GM18867 (cell line): Measurements from ENCODE around the gene RPTN.

Experiments used
- ATAC-seq: cut with Tn5 transposase; IDR thresholded peaks from one replicate; pipeline ENCODE4 v1.9.1; 2021; ENCODE audit warnings: mild to moderate bottlenecking, moderate library complexity; ENCODE audit not compliant: unreplicated experiment

Gene RPTN

GRCh38 chr1:152112101-152112884, 46.7 kb downstream of the RPTN start:
- ATAC-seq, result no peak

- ATAC-seq, result no peak
Observed at GRCh38 chr1:152111515-152111968, 47.5 kb downstream of the RPTN start.

GRCh38 chr1:152110860-152111514, 48.0 kb downstream of the RPTN start:
- no peak for ATAC-seq

GRCh38 chr1:152110365-152110859, 48.6 kb downstream of the RPTN start:
- no peak for ATAC-seq

- no peak for ATAC-seq
Observed at GRCh38 chr1:152109998-152110294, 49.1 kb downstream of the RPTN start.

GRCh38 chr1:152109231-152109997, 49.6 kb downstream of the RPTN start:
- ATAC-seq, result no peak

GRCh38 chr1:152108882-152109222, 50.2 kb downstream of the RPTN start:
- no peak for ATAC-seq

GRCh38 chr1:152107984-152108881, 50.8 kb downstream of the RPTN start:
- no peak for ATAC-seq

GRCh38 chr1:152107031-152107983, 51.7 kb downstream of the RPTN start:
- ATAC-seq, result no peak

- no peak for ATAC-seq
Observed at GRCh38 chr1:152104854-152105253, 54.2 kb downstream of the RPTN start.
